ENCODE data around the gene EFCAB8.
"Not testable (repeated sequence)": the region's sequence is repeated elsewhere in the genome, so short reads cannot be mapped to it uniquely, and the experiment has no call there.

The EFCAB8 gene

DNA sequence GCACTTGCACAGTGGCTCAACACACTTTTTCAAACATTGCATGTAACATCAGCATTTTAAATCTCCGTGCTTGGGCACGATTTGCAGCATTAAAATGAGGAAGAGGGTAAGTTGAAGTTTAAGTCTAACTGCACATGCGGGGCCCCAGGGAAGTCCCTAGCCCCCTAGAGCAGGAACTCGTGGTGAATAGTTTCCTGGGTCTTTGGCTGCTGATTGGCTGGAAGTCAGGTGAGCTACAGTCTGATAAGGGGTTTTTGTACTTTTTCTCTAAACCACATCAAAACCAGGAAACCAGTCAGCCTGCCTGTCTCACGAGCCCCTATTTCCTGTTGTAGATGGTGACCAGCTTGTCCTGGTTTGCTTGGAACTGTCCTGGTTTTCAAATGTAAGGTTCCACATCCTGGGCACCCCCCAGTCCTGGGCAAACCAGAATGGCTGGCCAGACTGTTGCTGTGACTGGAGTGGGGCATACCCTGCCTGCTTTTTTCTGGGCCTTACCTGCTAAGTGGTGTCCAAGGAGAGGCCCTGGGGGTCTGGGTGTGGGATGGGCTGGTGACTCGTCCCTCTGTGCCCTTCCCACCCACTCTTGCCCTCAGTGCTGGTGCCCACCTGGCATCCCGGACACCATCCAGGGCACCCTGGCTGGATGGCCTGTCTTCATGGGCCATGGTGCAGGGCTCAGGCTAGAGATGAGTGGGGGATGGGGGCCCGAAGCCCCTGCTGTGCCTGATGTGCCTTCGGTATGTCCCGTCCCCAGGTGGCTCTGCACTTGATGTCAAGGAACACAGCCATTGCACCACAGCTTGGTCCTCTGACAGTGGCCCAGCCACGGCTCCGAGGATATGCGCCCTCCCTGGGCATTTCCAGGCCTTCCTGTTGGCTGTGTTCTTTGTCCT, 113.7 kb downstream of the EFCAB8 start:
- DNase-seq (ENCODE audit: low spot score) = peak; percentile 83

DNA sequence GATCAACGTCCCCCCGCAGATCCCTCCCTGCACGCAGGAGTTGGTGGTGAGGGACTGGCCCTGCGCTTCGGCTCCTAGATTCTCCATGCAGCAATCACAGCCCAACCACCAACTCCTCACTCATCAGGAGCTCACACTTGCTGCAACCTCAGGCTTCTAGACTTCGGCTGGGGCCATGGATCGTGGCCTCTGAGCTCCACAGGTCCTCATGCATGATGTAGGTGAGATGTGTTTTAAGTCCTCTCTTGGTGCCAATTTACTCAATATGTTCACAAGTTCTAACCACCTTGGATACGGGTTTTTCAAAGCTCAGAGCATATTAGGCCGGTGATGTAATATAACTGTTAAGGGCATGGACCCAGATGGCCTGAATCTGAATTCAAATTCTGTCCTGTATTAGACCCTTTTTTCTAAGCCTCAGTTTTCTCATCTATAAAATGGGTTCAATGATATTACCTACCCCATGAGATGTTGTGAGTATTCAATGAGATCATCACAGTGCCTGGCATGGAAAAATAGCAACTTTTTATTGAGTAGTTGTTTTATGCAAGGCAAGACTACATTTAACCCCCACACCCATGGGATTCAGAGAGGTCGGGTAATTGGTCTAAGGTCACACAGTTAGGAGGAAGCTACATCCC, 114.5 kb downstream of the EFCAB8 start:
- no peak for DNase-seq (ENCODE audit: low spot score)

- DNase-seq (ENCODE audit: low spot score) = not testable (repeated sequence)
These were observed 115.7 kb downstream of the EFCAB8 start for GRCh38 chr20:32974204-32975064.

DNA sequence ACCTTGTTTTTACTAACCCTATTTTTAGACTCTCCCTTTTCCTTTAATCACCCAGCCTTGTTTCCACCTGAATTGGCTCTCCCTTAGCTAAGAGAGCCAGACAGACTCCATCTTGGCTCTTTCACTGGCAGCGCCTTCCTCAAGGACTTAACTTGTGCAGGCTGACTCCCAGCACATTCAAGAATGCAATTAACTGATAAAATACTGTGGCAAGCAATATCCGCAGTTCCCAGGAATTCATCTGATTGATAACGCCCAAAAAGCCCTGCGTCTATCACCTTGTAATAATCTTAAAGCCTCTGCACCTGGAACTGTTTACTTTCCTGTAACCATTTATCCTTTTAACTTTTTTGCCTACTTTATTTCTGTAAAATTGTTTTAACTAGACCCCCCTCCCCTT, 116.4 kb downstream of the EFCAB8 start:
- DNase-seq (ENCODE audit: low spot score) = not testable (repeated sequence)

DNA sequence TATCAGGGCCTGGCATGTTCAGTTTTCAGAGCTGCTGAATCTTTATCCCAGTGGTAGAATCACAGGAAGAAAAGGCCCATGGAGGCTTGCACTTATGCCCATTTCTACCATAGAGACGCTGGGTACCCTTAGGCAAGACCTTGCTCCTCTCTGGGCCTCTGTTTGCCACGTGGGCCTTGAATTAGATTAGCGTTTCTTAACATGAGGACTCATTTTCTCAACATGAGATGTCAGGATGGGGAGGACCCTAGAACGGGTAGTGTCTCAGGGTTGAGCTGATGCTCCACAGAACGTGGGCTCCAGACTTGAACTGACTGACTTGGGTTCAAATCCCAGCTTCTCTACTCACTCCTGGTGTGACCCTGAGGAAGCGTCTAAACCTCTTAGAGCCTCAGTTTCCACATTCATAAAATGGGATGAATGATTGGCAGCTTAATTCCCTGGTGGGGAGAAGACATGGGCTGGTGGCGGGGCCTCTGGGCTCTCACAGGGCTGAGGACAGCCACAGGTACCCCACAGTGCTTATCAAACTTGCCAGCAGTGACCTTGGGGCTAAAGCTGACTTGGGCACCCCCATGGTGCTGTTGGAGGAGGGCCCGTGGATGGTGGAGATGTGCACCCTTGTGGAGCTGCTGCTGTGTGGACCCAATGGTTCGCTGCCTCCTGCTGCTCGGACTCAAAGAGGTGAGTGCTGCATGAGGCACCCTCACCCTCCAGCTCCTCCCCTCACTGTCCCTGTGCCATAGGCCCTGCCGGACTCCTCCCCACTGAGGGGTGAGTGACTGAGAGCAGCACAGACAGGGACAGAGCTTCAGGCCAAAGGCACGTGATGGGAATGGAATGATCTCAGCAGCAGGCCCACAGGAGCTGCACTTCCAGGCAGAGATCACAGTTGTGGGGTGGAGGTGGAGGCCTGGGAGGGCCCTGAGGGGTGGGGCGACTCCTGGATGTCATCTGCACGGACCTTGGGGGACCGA, 117.3 kb downstream of the EFCAB8 start:
- DNase-seq (ENCODE audit: low spot score) = no peak

- DNase-seq (ENCODE audit: low spot score) = no peak
These were observed 118.0 kb downstream of the EFCAB8 start for GRCh38 chr20:32976746-32977145.

DNA sequence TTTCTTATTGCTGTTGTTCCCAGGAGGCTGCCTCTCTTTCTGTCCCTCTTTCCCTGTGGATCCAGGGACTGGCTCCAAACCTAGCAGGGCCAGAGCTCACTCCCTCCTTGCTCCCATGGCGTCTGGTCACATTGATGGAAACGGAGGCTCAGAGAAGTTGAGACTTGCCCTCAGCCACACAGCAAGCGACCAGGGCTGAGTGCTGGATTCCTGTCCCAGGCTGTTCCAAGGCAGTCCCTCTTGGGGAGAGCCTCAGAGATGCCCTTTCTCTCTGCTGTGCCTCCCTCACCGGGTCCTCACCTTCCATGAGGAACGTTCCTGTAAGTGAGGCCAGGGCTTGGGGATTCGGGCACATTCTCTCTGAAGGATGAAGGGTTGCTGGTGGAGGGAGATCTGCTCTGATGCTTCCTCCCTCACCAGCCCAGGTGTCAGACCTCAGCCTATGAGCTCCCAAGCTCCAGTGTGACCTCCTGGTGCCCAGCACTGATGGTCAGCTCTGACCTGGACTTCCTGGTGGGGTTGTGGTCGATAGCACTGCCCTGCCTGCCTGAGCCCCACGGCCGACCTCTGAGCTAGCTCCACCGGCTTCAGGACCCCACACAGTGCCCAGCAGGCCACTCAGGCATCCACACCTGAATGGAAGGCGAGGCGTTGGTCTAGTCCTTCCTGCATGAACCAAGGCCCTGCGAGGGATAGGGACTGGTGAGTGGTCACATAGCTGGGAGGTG, 118.7 kb downstream of the EFCAB8 start:
- no peak for DNase-seq (ENCODE audit: low spot score)

DNA sequence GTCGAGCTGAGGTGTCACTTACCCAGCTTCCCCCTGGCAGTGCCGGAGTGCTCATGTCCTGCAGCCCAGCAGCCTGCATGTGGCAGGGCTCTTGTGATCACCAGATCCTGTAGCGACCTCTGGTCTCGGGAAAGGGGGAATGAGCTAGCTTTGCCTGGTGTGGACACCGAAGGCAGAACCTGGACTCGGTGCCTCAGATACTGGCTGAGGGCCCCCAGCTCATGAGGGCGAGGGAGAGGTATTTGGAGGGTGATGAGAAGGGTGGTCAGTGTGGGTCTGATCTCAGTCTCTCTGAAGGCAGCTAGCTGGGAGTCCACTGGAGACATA, 119.2 kb downstream of the EFCAB8 start:
- DNase-seq (ENCODE audit: low spot score) = no peak

DNA sequence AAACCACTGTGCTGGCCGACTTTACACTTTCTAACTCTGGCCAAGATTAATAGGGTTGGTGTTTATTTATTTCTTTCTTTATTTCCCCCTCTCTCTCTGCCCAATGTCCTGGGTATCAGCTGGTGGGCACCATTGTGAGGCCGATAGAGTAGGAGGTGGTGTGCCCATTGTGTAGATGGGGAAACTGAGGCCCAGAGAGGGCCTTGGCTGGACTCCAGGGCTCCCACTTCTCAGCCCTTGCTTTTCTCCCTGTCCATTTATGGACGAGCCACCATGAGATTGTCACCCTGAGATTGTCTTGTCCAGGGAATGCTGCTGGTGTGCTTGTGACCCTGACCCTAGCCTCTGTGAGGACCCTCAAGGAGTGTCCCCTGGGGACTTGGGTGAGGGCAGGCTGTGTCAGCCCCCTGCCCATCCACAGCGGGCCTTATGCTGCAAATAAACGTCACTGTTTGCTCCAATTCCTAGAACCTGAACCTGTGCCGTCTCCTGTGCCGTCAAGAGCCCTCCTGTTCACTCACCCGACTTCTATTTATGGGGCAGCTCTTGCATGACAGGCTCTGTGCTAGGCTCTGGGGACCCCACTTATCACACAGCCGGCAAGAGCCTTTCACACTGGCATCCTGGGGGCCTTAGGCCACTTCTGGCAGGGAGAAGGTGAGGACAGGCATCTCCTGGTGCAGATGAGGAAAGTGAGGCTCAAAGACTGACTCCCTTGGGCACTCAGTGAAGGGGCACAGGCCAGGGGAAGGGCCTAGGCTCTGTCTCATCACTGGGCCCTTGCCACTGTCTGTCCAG, 120.7 kb downstream of the EFCAB8 start:
- DNase-seq (ENCODE audit: low spot score) = no peak

GRCh38 chr20:32980131-32980941, 121.6 kb downstream of the EFCAB8 start:
- no peak for DNase-seq (ENCODE audit: low spot score)

DNA sequence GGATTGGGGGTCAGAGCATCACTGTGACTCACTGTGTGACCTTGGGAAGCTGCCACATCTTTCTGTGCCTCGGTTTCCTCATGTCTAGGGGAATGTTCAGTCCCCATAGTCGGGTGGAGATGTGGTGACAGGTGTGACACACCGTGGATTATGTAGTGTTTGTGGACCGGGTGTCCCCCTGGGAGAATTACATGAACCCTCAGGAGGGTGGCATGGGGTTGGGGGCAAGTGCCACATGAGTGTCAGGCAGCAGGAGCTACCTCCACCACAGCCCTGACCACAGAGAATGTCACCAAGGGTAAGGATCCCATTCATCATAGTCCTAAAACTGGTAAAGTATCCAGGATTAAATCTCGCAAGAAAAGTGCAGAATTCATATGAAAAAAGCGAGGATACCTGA, 122.3 kb downstream of the EFCAB8 start:
- no peak for DNase-seq (ENCODE audit: low spot score)

DNA sequence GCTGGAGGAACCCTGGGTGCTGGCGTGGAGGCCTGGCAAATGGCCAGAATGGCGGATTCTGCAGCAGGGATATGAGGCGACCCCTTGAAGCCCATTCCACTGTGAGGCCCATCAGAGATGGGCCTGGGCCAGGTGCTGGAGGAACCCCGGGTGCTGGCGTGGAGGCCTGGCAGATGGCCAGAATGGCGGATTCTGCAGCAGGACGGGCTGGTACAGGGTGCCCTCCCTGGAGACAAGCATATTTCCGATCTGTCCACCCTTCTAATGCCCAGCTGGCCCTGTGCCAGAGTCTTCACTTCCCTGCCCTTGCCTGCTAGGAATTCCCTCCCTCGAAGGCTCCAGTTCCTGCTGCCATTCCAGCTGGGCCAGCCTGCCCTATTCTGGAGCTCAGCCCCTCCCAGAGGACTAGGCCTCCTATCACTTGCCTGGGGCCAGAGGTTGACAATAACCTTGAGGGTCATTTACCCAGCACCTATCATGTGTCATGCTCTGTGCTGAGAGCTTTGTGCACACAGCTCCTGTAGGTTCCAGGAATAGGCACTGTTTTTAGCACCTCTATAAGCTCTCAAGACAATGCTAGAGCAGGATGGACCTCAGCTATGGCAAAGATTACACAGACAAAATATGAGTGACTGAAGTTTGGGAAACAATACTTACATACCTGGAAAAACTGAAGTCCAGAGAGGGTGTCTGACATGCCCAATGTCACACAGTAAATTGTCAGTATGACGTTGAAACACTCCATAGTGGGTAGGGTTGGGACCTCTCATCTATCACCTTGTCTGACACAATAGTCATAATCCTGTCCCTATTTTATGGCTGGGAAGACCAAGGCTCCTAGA, 124.1 kb downstream of the EFCAB8 start:
- DNase-seq (ENCODE audit: low spot score) = no peak

DNA sequence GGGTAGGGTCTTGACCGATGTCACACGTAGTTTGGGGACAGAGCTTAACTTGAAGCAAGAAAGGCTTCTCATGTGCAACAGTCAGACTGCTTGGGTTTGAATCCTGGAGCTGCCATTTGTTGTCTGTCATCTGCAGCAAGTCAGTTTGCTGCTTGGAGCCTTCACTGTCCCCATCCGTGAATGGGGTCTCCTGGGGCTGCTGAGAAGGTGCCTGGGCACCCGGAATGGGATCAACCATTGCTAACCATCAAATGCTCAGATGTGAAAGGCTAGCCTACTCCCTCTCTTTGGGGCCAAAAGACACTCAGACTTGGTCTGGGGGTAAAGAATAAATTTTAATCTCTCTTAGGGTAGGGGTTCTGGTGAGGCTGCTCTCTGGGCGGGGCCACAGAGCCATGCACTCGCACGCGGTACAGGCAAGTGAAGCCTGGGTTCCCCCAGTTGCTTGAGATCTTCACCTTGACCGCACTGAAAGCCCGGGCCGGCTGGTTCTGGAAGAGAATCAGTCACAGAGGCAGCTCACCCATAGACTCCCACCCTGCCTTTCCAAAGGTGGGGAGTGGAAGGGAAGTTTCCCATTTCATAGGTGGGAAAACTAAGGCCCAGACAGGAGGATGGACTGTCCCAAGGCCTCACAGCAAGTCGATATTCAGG, 124.9 kb downstream of the EFCAB8 start:
- no peak for DNase-seq (ENCODE audit: low spot score)

GRCh38 chr20:32984196-32984595, 125.5 kb downstream of the EFCAB8 start:
- DNase-seq (ENCODE audit: low spot score) = no peak

- DNase-seq (ENCODE audit: low spot score) = no peak
These were observed 126.1 kb downstream of the EFCAB8 start for GRCh38 chr20:32984631-32985354.

GRCh38 chr20:32985596-32985995, 126.9 kb downstream of the EFCAB8 start:
- DNase-seq (ENCODE audit: low spot score) = no peak
